Measurements from ENCODE around the gene DNAJC5G. TPM values are rescaled to one million over a fixed set of nuclear protein-coding genes. Genes with fewer than 3 reads are reported as not detected.
"Not testable (repeated sequence)": the region's sequence is repeated elsewhere in the genome, so short reads cannot be mapped to it uniquely, and the experiment has no call there.

DNAJC5G gene
- total RNA-seq, 1 experiment from 2014 or later: not detected

DNA sequence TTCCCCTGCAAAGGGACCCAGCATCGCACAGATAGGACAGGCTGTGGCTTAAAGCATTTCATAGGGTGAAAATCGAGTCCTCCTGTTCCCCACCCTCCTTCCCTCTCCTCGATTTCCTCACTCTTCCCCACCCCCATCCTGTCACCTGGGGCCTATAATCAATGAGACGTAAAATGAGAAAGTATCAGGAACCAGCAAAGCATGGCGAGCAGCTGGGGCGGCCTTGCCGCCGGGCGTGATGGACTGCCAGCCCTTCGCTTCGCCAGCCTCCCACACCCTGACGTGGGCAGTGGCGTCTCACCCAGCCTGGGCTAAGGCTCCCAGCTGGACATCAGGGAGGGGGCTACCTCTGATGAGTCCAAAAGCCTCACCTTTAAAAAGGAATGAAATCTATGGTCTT lies 23.5 kb upstream of the DNAJC5G start:
- DNase-seq (ENCODE audit: low read depth): no peak

DNA sequence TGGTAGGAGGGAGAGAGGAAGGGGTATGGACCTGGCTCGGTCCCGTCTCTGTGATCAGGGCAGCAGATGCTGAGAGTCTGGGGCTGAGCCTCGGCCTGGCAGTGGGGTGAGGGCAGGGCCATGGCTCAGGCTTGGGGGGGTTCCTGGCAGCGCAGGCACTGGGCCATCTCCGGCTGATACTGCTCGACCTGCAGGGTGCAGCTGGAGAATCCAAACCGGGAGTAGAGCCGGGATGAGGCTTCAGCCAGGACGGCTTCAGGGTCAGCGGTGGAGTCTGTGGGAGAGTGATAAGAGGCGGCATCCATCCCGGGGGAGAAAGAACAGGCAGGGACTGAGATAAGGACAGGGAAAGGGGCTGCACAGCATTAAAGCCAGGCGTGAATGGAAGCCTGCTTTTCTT lies 20.0 kb upstream of the DNAJC5G start:
- DNase-seq (ENCODE audit: low read depth): no peak

- no peak for DNase-seq (ENCODE audit: low read depth)
Observed at GRCh38 chr2:27255660-27256059, 19.6 kb upstream of the DNAJC5G start.

GRCh38 chr2:27256855-27257454 lies 18.3 kb upstream of the DNAJC5G start:
- DNase-seq (ENCODE audit: low read depth): no peak

DNA sequence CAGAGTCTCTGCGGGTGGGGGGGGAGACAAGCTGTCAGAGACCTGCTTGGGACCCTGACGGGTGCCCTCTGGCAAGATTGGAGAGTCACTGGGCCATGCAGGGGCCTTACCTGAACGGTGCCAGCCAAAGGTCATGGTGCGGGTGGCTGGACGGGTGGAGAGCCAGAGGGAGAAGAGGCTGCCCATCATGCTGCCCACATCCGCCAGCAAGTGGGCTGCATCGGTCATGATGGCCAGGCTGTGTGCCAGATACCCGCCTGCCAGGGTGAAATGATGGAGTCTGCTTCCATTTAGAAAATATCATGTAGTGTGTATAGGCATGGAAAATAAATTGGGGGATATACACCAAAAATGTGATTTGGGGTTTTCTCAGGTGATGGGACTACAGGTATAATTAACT lies 17.2 kb upstream of the DNAJC5G start:
- no peak for DNase-seq (ENCODE audit: low read depth)

DNA sequence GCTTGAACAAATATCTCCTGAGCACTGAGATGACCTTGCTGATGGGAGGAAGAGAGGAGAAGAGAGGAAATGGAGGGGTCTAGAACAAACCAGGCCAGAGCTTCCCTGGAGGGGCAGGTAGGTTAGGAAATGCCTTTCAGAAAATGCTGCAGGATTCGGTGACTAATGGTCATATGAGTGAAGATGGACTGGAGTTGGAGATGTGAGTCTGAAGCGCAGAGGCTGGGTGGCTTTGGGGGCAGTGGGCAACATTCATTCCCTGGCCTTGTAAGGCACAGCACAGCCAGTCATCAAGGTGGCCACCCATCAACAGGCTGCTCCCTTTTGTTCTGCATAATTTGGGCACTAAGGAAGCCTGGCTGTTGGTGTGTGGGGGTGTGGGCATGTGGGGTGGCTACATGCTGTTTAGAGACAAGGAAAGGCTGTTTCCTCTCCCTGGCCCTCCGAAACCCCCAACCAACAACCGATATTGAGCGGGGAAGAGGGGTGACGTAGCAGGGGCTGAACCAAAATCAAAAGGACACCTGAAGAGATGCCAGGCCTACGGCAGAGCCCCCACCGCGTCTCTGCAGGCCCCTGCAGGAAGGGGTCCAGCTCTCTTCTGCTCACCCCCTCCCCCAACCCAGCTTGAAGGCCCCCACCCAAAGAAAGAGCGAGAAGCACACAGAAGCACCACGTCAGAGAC lies 13.8 kb upstream of the DNAJC5G start:
- DNase-seq (ENCODE audit: low read depth): no peak

DNA sequence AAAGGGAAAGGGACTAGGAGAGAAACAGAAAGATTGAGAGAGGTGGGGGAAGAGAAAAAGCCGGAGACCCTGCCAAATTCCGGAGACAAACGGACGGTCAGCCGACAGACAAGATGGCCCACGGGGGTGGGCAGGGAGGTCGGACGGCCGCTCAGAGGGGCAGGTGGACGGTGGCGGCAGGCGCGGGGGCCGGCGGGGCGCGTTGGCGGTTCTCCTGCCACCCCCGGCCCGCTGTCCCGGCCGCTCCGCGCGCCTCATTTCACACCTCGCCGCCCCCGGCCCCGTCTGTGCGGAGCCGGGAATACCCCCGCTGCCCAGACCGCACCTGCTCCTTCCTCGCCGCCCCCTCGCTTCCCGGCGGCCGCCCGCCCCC lies 13.3 kb upstream of the DNAJC5G start:
- DNase-seq (ENCODE audit: low read depth): no peak

DNA sequence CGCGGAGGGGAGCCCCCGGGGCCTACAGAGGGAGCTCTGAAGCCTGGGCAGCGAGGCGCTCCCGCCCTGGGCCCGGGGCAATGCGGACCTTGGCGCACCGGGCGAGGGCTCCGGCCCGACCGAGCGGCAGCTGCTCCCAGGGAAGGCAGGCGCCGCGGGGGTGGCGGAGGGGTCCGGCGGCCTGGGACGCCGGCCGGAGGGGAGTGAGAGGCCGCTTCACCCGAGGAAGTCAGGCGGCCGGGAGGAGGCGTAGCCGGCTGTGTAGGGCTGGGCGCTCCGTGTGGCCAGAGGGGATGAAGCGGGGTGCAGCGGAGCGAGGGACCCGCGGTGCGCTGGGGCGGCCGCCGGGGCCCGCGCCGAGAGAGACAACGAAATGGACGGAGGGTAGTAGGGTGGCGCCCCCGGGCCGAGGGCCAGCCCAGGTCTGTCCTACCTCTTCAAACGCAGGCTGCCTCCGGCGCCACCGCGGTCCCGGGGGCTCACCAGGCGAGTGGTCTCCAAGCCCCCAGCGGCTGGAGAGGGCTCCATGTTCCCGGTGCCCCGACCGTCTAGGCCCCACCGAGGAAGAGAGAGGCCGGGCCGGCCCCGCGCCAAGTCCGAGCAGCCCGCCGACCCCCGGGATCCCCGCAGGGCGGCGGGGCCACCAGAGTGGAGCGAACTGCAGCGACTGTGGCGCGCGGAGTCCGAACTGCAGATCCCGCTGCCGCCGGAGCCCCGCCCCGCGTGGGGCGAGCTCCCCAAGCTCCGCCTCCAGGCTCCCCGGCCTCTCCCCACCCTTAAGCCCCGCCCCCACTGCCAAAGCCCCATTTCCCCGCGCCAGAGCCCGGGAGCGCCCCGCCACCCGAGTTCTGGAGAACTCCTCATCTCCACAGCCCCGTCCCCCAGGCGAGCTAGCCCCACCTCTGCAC lies 12.6 kb upstream of the DNAJC5G start, which contains the start of gene SLC30A3:
SLC30A3 (minus strand) TSS at position 669 of the 908 bp plus-strand sequence; CDS start at position 528, 141 bp downstream.
- DNase-seq (ENCODE audit: low read depth): peak; percentile 45

DNA sequence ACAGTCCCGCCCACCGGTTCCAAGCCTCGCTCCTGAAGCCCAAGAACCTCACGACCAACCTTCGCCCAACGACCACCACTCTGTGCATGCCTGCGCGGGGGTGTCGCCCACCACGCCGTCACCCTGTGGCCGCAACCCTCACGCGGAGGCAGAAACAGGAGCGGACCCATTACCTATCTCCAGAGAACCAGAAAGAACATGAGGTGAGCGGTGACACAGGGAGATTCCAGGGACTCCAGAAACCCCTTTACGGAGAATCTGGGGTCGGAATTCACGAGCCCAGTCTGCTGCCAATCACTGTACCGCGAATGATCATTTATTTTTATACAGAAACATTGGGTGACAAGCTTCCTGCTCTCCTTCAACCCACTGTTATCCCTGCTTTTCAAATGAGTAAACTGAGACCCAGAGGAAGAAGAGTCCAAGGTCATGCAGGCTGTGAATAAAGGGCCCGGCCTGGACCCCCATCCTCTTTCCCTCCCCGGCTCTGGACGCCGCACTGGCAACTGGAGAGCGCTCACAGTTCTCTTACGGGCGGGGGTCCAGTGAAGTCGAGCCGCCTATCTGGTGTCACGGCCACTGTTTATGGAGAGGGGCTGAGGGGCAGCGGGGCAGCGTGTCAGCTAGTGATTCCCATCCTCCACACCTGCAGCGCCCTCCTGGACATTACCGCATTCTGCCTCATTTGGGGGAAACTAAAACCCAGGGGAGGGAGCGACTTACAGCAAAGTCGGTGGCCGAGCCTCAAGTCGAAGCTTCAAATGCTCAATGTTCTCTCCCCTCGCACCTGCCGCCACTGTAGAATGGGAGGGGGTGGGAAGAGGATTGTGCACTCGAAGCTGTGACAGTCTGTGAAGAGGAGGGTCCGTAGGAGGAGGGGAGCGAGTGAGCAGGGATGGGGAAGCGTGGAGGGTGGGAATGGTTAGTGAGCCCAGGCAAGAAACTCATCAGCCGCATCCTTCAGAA lies 11.7 kb upstream of the DNAJC5G start:
- DNase-seq (ENCODE audit: low read depth): no peak

- DNase-seq (ENCODE audit: low read depth): no peak
Observed at GRCh38 chr2:27264253-27264752, 10.9 kb upstream of the DNAJC5G start.

DNA sequence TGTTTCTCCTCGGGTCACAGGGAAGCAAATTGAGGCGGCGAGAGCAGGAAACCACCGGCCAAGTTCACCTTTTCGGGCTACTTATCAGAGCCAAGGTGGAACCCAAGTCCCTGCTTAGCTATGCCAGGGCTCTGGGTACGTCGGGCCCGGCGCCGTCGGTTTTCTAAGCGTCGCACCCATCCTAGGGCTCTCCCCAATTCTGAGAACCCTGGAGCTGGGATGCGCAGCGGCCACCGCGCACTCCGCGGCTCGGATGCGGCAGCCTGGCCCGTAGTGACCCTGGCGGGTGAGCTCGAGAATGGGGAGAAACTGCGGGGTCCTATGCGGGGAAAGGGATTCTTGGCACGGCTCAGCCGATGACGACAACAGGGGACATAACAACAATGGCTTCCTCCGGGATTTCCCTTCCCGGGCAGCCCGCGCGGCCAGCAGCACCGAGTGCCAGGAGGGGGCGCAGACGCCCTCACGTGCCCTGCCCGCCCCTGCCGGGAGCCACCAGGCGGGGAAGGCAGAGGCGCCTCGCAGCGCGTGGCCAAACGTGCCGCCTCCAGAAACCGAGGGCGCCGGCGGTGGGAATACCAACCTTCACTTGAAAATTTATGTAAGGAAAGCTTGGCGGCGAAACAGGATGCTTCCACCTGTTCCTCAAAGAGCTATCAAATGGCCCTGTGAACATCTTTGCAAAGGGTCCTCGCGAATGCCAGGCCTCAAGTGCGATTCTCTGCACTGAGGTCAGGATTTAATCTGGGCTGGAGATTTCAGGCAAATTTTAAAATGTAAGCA lies 10.3 kb upstream of the DNAJC5G start:
- DNase-seq (ENCODE audit: low read depth): peak; percentile 48

- DNase-seq (ENCODE audit: low read depth): no peak
Observed at GRCh38 chr2:27265536-27265870, 9.7 kb upstream of the DNAJC5G start.

- DNase-seq (ENCODE audit: low read depth): not testable (repeated sequence)
Observed at GRCh38 chr2:27268296-27268695, 6.9 kb upstream of the DNAJC5G start.

DNA sequence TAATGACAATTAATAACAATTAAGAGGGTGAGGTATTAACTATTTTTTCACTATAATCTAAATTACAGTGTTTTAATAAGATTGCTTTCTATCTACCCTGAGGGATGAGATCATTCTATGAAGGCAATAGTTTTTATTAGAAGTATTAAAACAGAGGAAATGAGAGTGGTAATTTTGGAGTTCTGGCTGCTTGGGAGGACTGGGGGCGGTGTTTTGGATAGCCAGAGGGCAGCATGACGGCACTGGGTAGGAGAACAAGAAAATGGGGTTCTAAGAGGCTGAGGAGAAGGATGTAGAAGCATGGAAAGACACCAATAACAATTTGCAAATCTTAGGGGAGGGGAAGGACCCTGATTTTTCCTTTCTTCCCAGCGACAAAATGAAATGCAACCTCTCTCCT lies 5.1 kb upstream of the DNAJC5G start:
- DNase-seq (ENCODE audit: low read depth): no peak

DNA sequence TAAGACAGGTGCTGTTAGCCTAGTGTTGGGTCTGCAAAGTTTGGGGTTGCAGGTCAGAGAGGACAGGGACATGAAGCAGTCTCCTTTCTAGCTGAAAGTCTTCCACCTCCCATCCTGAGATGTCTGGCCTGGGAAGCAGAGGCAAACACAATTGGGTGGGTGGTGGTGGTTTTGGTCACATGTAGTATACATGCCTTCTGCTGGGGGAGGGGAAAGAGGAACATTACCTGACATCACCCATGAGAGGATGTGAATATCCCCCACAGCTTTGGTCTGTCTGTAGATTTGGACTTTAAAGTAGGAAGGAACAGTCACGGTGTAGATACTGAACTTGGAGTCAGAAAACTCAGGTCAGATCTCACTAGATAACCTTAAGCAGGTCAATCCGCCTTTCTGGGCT lies 4.6 kb upstream of the DNAJC5G start:
- DNase-seq (ENCODE audit: low read depth): no peak

GRCh38 chr2:27271631-27272340 lies 3.4 kb upstream of the DNAJC5G start:
- DNase-seq (ENCODE audit: low read depth): no peak

GRCh38 chr2:27272537-27273522 lies 2.4 kb upstream of the DNAJC5G start:
- not testable (repeated sequence) for DNase-seq (ENCODE audit: low read depth)

DNA sequence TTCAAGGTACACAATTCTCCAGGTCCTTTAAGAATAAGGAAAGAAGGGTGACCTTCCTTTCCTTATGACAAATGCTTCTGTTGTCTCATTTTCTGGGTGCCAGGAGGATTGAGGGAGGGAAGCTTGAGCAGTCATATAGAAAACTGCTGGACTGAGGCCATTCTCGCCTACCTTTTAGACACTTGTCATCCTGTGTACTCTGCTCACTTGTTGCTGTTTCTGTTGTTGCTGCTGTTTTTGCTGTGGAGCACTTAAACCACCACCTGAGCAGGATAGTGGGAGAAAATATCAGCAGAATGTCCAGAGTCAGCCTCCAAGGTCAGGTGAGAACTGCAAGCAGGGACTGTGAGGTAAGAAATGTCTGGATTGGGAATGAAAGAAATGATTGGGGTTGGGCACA lies 2.8 kb downstream of the DNAJC5G start:
- DNase-seq (ENCODE audit: low read depth): no peak

GRCh38 chr2:27280826-27281225 lies 5.6 kb downstream of the DNAJC5G start:
- no peak for DNase-seq (ENCODE audit: low read depth)
